H1 (cell line): Measurements from ENCODE around the gene P2RX7. TPM values are rescaled to one million over a fixed set of nuclear protein-coding genes. Genes with fewer than 3 reads are reported as not detected.

Experiments used
- CTCF ChIA-PET: fragments of 300-600 bp; sonication (Branson Sonifier 250); formaldehyde crosslinking; loops from one replicate; lab custom pipeline; 2021; ENCODE audit not compliant: partially characterized antibody; lab: Charles Lee
- POLR2A ChIA-PET: fragments of 300-600 bp; sonication (Branson Sonifier 250); formaldehyde crosslinking; loops from one replicate; lab custom pipeline; 2021; ENCODE audit warnings: inconsistent platforms; ENCODE audit not compliant: partially characterized antibody; lab: Charles Lee
- DNase-seq, 2 experiments: peaks; one replicate each; pipeline versions ENCODE4 v3.0.0 to v3.0.0-alpha.2; 2010 to 2022; ENCODE audit warnings: low spot score in 2 of 2, low read depth in 1 of 2, mixed read lengths in 1 of 2
- FAIRE-seq: peaks from 2 replicates; lab custom pipeline; 2011; peaks lifted over from hg19 to GRCh38; lab: Jason Lieb, UNC
- H2AFZ ChIP-seq: 2 replicates; pipeline ENCODE4 v1.8.1; 2012; ENCODE audit warnings: low read length, inconsistent platforms
- H2AK5ac ChIP-seq: 2 replicates; pipeline ENCODE4 v1.6.1; 2013; ENCODE audit warnings: low read depth, low read length
- H2BK120ac ChIP-seq: replicated peaks from 2 replicates; pipeline ENCODE3; 2013; ENCODE audit warnings: low read depth, low read length, inconsistent platforms
- H2BK12ac ChIP-seq: 2 replicates; pipeline ENCODE4 v1.6.1; 2013; ENCODE audit warnings: low read depth, low read length
- H2BK15ac ChIP-seq: 2 replicates; pipeline ENCODE4 v1.6.1; 2013; ENCODE audit warnings: low read length
- H2BK20ac ChIP-seq: 2 replicates; pipeline ENCODE4 v1.6.1; 2013; ENCODE audit warnings: low read length
- H2BK5ac ChIP-seq: 2 replicates; pipeline ENCODE4 v1.6.1; 2013; ENCODE audit warnings: low read depth, low read length
- H3K14ac ChIP-seq: 2 replicates; pipeline ENCODE4 v1.6.1; 2013; ENCODE audit warnings: inconsistent platforms; ENCODE audit not compliant: insufficient read length
- H3K18ac ChIP-seq: 2 replicates; pipeline ENCODE4 v1.6.1; 2013; ENCODE audit warnings: low read length; ENCODE audit errors: extremely low read depth
- H3K23ac ChIP-seq: 2 replicates; pipeline ENCODE4 v1.6.1; 2013; ENCODE audit warnings: inconsistent platforms; ENCODE audit not compliant: insufficient read length
- H3K23me2 ChIP-seq: 2 replicates; pipeline ENCODE4 v1.6.1; 2013; ENCODE audit warnings: low read depth, low read length
- H3K27ac ChIP-seq: 2 replicates; pipeline ENCODE4 v1.6.1; 2011; ENCODE audit warnings: low read depth, low read length, inconsistent platforms
- H3K27me3 ChIP-seq, 4 experiments: replicated peaks in 1 of 4; 1 replicate in 1 of 4; 2 replicates in 3 of 4; pipeline versions ENCODE4 v1.6.1 to v1.8.1; 2011 to 2013; ENCODE audit warnings: low read length in 3 of 4, mild to moderate bottlenecking in 3 of 4, inconsistent platforms in 2 of 4, mixed read lengths in 2 of 4, moderate library complexity in 1 of 4; ENCODE audit not compliant: control insufficient read depth in 3 of 4, insufficient read depth in 3 of 4; ENCODE audit errors: extremely low read depth in 1 of 4
- H3K36me3 ChIP-seq, 4 experiments: 2 replicates each; pipeline versions ENCODE4 v1.6.1 to v1.8.1; 2011 to 2013; ENCODE audit warnings: mild to moderate bottlenecking in 4 of 4, low read length in 3 of 4, moderate library complexity in 2 of 4, control low read depth in 1 of 4, inconsistent platforms in 1 of 4; ENCODE audit not compliant: insufficient read depth in 4 of 4, control insufficient read depth in 2 of 4
- H3K4ac ChIP-seq: replicated peaks from 2 replicates; pipeline ENCODE3; 2013; ENCODE audit warnings: low read length, low read depth, mixed read lengths, inconsistent platforms; ENCODE audit not compliant: insufficient read length
- H3K4me1 ChIP-seq, 4 experiments: replicated peaks in 1 of 4; 1 replicate in 1 of 4; 2 replicates in 3 of 4; pipeline versions ENCODE4 v1.6.1 to v1.8.1; 2011 to 2013; ENCODE audit warnings: low read length in 3 of 4, inconsistent platforms in 2 of 4, mixed read lengths in 1 of 4; ENCODE audit not compliant: insufficient read depth in 4 of 4, control insufficient read depth in 3 of 4
- H3K4me2 ChIP-seq, 2 experiments: 2 replicates each; pipeline versions ENCODE4 v1.6.1 to v1.8.1; 2011 to 2013; ENCODE audit warnings: low read depth in 2 of 2, low read length in 2 of 2, control low read depth in 1 of 2, inconsistent platforms in 1 of 2, mild to moderate bottlenecking in 1 of 2; ENCODE audit not compliant: insufficient read depth in 1 of 2
- H3K4me3 ChIP-seq, 4 experiments: fragments of 200-600, 300-600 bp in 1 of 4; sonication (generic), shearing (Covaris generic), sonication (Bioruptor Twin) in 1 of 4; 2 replicates each; pipeline versions ENCODE4 v1.5.1 to v1.8.1; 2011 to 2016; ENCODE audit warnings: low read length in 4 of 4, low read depth in 3 of 4, control low read depth in 2 of 4, inconsistent platforms in 2 of 4, mild to moderate bottlenecking in 2 of 4, mixed read lengths in 1 of 4, moderate library complexity in 1 of 4; ENCODE audit not compliant: insufficient read depth in 2 of 4; ENCODE audit errors: extremely low read depth in 1 of 4
- H3K56ac ChIP-seq: replicated peaks from 2 replicates; pipeline ENCODE3; 2013; ENCODE audit warnings: low read depth, mild to moderate bottlenecking, mixed read lengths, low read length, inconsistent platforms; ENCODE audit not compliant: insufficient read length
- H3K79me1 ChIP-seq: 2 replicates; pipeline ENCODE4 v1.6.1; 2013; ENCODE audit warnings: low read depth, low read length, control low read depth
- H3K79me2 ChIP-seq, 2 experiments: 2 replicates each; pipeline versions ENCODE4 v1.6.1 to v1.8.1; 2012 to 2013; ENCODE audit warnings: low read length in 2 of 2, mild to moderate bottlenecking in 2 of 2, inconsistent platforms in 1 of 2; ENCODE audit not compliant: insufficient read depth in 2 of 2, control insufficient read depth in 1 of 2
- H3K9ac ChIP-seq, 4 experiments: replicated peaks in 1 of 4; 1 replicate in 1 of 4; 2 replicates in 3 of 4; pipeline versions ENCODE4 v1.6.1 to v1.8.1; 2011 to 2013; ENCODE audit warnings: low read depth in 3 of 4, low read length in 3 of 4, control low read depth in 2 of 4, mild to moderate bottlenecking in 2 of 4, moderate library complexity in 2 of 4, inconsistent platforms in 1 of 4; ENCODE audit errors: extremely low read depth in 1 of 4
- H3K9me3 ChIP-seq, 2 experiments: 2 replicates each; pipeline versions ENCODE4 v1.6.1 to v1.8.1; 2012 to 2013; ENCODE audit warnings: mild to moderate bottlenecking in 2 of 2, moderate library complexity in 2 of 2, control low read depth in 1 of 2, inconsistent platforms in 1 of 2, low read depth in 1 of 2, low read length in 1 of 2, mixed read lengths in 1 of 2; ENCODE audit not compliant: insufficient read depth in 2 of 2
- H4K20me1 ChIP-seq, 2 experiments: replicated peaks in 1 of 2; 2 replicates each; pipeline versions ENCODE3 to v1.8.1; 2011 to 2013; ENCODE audit warnings: inconsistent platforms in 2 of 2, low read length in 2 of 2, mild to moderate bottlenecking in 1 of 2; ENCODE audit not compliant: insufficient read depth in 2 of 2, control insufficient read depth in 1 of 2
- H4K5ac ChIP-seq: 2 replicates; pipeline ENCODE4 v1.6.1; 2013; ENCODE audit warnings: low read length, low read depth, mixed read lengths, inconsistent platforms; ENCODE audit not compliant: insufficient read length
- H4K8ac ChIP-seq: 2 replicates; pipeline ENCODE4 v1.8.0; 2013; ENCODE audit warnings: mild to moderate bottlenecking, moderate library complexity, low read length, inconsistent platforms; ENCODE audit not compliant: insufficient read depth; ENCODE audit errors: extremely low read depth
- H4K91ac ChIP-seq: replicated peaks from 2 replicates; pipeline ENCODE3; 2013; ENCODE audit warnings: low read length, mixed read lengths, inconsistent platforms; ENCODE audit not compliant: insufficient read length
- CHD2 ChIP-seq: IDR thresholded peaks from 2 replicates; pipeline ENCODE4 v1.6.1; 2012; ENCODE audit warnings: low read length, improper control_type of control experiment
- EZH2 ChIP-seq: fragments of 200-600 bp; sonication (generic); IDR thresholded peaks from 2 replicates; pipeline ENCODE4 v1.7.1; 2012; ENCODE audit warnings: low read depth, mild to moderate bottlenecking, moderate library complexity, low read length, inconsistent platforms; ENCODE audit not compliant: severe bottlenecking
- GABPA ChIP-seq: IDR thresholded peaks from 2 replicates; pipeline ENCODE4 v1.6.1; 2011; ENCODE audit warnings: mild to moderate bottlenecking, low read length, moderate library complexity, borderline replicate concordance; ENCODE audit not compliant: insufficient read depth
- HDAC2 ChIP-seq, 2 experiments: fragments of 300-600 bp in 1 of 2; sonication (generic) in 1 of 2; IDR thresholded peaks; 2 replicates each; pipeline ENCODE4 v1.6.1; 2011 to 2012; ENCODE audit warnings: low read depth in 2 of 2, low read length in 2 of 2, mild to moderate bottlenecking in 2 of 2, moderate library complexity in 2 of 2, borderline replicate concordance in 1 of 2, inconsistent platforms in 1 of 2
- HDAC6 ChIP-seq: IDR thresholded peaks from one replicate; pipeline ENCODE4 v1.7.1; 2012; ENCODE audit warnings: low read depth, mild to moderate bottlenecking, inconsistent platforms, low read length, moderate library complexity
- PHF8 ChIP-seq: fragments of 200-600 bp; sonication (generic); conservative IDR thresholded peaks from 2 replicates; pipeline ENCODE4 v1.7.1; 2012; ENCODE audit warnings: low read depth, mild to moderate bottlenecking, inconsistent platforms, low read length, moderate library complexity
- SP1 ChIP-seq: IDR thresholded peaks from 2 replicates; pipeline ENCODE4 v1.6.1; 2011; ENCODE audit warnings: low read depth, low read length
- TAF7 ChIP-seq: optimal IDR thresholded peaks from 2 replicates; pipeline ENCODE3; 2011; ENCODE audit warnings: low read depth, mild to moderate bottlenecking, inconsistent platforms, low read length, moderate library complexity, borderline replicate concordance
- TEAD4 ChIP-seq: IDR thresholded peaks from 2 replicates; pipeline ENCODE4 v1.6.1; 2012; ENCODE audit warnings: low read depth, low read length, inconsistent platforms, mixed read lengths
- WGBS, 2 experiments: shearing (Covaris generic) in 1 of 2; methylation state at CpG; one replicate each; pipeline versions ENCODE4 v1.1.6 to v1.1.7; 2013 to 2015; ENCODE audit warnings: low lambda C conversion rate in 2 of 2, mixed read lengths in 2 of 2, inconsistent platforms in 1 of 2, low coverage in 1 of 2, missing lambda C conversion rate in 1 of 2; ENCODE audit not compliant: insufficient replicate concordance in 2 of 2, insufficient coverage in 1 of 2, insufficient read length in 1 of 2; ENCODE audit errors: extremely low coverage in 1 of 2, missing lambda C conversion rate in 1 of 2; 5-methylcytosine and 5-hydroxymethylcytosine counted together
- polyA plus RNA-seq, 7 experiments: library from polyadenylated mRNA; depleted of rRNA in 3 of 7; stranded (reverse) in 5 of 7; unstranded in 2 of 7; fragments of >200 nt in 5 of 7; fragments of 200-250 nt in 2 of 7; gene quantifications; 1 replicate in 5 of 7; 2 replicates in 1 of 7; 4 replicates in 1 of 7; pipeline versions ENCODE4 v1.2.1 to v1.2.3, GENCODE V29; 2011 to 2013; ENCODE audit warnings: missing spikeins in 2 of 7, mixed read lengths in 2 of 7
- total RNA-seq: library from RNA; stranded (reverse); fragmentation: NEBNext Ultra II Directional; extraction: Animal tissue kit (Norgen Biotek cat#: 25700); gene quantifications from 2 replicates; pipeline ENCODE4 v1.2.1, GENCODE V29; 2021
- TF ChIP-seq, protein P1 (sequence below), 3 experiments: IDR thresholded peaks; 1 replicate in 2 of 3; 2 replicates in 1 of 3; pipeline versions ENCODE4 v1.5.1 to v1.6.1; 2011; ENCODE audit warnings: low read length in 3 of 3, mild to moderate bottlenecking in 3 of 3, inconsistent platforms in 2 of 3, low read depth in 1 of 3, moderate library complexity in 1 of 3; ENCODE audit not compliant: insufficient read depth in 1 of 3; ENCODE audit errors: control extremely low read depth in 1 of 3

P2RX7 gene
- total and polyA plus RNA-seq, 2 of the 8 experiments (the other 6 are each of a cell fraction or from before 2014, with no cell fraction given), result 0.38 to 0.56 TPM

DNA sequence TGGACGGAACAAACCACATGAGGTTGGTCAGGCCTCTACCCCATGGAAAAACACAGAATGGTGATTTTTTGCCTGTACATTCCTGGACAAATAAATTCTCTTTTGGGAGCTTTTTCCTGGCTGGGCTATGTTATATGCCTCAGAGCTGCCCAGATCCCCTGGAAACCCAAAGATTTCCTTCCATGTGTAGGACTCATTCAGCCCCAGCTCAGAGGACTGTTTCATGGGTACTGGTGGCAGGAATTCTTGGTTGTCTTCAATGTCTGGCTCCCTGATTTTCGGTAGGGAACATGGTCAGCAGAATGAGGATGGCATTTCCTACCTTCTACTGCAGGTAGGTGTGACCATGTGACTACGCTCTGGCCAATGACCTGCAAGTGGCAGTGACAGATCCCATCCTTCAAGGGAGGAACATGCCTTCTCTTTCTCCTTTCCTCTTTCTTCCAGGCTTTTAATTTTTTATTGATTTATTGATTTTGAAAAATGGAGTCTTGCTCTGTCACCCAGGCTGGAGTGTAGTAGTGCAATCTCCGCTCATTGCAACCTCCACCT lies 15.4 kb upstream of the P2RX7 start:
- Histone ChIP-seq H4K91ac (no peak overlapping the region), H2BK15ac (no peak overlapping the region), H4K20me1 (no peaks in the 10 kb centered on the region), H3K4ac (no peak overlapping the region), H3K23me2 (no peaks in the 10 kb centered on the region; the same call in 1 of the 2 replicates), H3K4me2 (no peak overlapping the region), H2BK20ac (no peak overlapping the region), H2BK5ac (no peak overlapping the region), H3K36me3 (no peaks in the 10 kb centered on the region), H3K79me2 (no peaks in the 10 kb centered on the region), H3K9ac (no peak overlapping the region), H3K79me1 (no peaks in the 10 kb centered on the region), H4K8ac (no peak overlapping the region), H3K14ac (no peak overlapping the region), H3K4me3 (no peak overlapping the region), H3K9me3 (no peaks in the 10 kb centered on the region), H4K5ac (no peak overlapping the region), H3K4me1 (no peaks in the 10 kb centered on the region), H2BK12ac (no peak overlapping the region), H3K27me3 (peaks cover 0 to 1% (median 0%) of the 10 kb centered on the region in 4 experiments; a peak in 1 of 7 replicates), H3K18ac (no peak overlapping the region), H3K23ac (no peak overlapping the region), H2AFZ (0 out of 2 replicates have a peak overlapping the region, but pooled peaks have one; percentile 11), H2AK5ac (no peak overlapping the region), H3K56ac (no peak overlapping the region), H2BK120ac (no peak overlapping the region), H3K27ac (no peak overlapping the region)
- POLR2A ChIA-PET, result no interaction called here
- DNase-seq (no peak), FAIRE-seq (no peak)
- CTCF ChIA-PET, result interaction anchor here (1.2 to 2.7 kb wide), 4 partner anchors 9 to 107 kb away, joined by 3 to 8 read pairs (median 5); no protein-coding TSS in a partner anchor
- WGBS, 2 experiments, result 90% methylated on average over 4 of the region's 4 CpGs; no CpG with 5 or more reads in 1 of the 2 experiments
- TF ChIP-seq, protein P1, sequence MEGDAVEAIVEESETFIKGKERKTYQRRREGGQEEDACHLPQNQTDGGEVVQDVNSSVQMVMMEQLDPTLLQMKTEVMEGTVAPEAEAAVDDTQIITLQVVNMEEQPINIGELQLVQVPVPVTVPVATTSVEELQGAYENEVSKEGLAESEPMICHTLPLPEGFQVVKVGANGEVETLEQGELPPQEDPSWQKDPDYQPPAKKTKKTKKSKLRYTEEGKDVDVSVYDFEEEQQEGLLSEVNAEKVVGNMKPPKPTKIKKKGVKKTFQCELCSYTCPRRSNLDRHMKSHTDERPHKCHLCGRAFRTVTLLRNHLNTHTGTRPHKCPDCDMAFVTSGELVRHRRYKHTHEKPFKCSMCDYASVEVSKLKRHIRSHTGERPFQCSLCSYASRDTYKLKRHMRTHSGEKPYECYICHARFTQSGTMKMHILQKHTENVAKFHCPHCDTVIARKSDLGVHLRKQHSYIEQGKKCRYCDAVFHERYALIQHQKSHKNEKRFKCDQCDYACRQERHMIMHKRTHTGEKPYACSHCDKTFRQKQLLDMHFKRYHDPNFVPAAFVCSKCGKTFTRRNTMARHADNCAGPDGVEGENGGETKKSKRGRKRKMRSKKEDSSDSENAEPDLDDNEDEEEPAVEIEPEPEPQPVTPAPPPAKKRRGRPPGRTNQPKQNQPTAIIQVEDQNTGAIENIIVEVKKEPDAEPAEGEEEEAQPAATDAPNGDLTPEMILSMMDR (IDR thresholded peaks at IDR 0.05; ENCODE audit: control extremely low read depth in 1 of 3, insufficient read depth in 1 of 3, low read depth in 1 of 3, low read length in 3 of 3), result no peak
- TF ChIP-seq TAF7, result no peak
- no peak for TF ChIP-seq PHF8
- TF ChIP-seq HDAC2 (IDR thresholded peaks at IDR 0.05; ENCODE audit: borderline replicate concordance in 1 of 2, low read depth in 2 of 2, low read length in 2 of 2), result no peak
- no peak for TF ChIP-seq GABPA
- no peak for TF ChIP-seq CHD2
- TF ChIP-seq HDAC6, result no peak
- no peak for TF ChIP-seq SP1
- no peak for TF ChIP-seq EZH2
- no peak for TF ChIP-seq TEAD4
